IMR-90 (cell line): ENCODE data around the gene GATA3. TPM values are rescaled to one million over a fixed set of nuclear protein-coding genes. Genes with fewer than 3 reads are reported as not detected.

Source experiments
- CTCF ChIP-seq: conservative IDR thresholded peaks from 2 replicates; pipeline ENCODE4 v1.5.1; 2012; ENCODE audit warnings: mild to moderate bottlenecking, low read depth, low read length, improper control_type of control experiment
- polyA plus RNA-seq, 3 experiments: library from polyadenylated mRNA; depleted of rRNA; stranded (reverse); fragments of >200 nt; gene quantifications; 2 replicates each; pipeline ENCODE4 v1.2.3, GENCODE V29; 2012; ENCODE audit warnings: low replicate concordance in 1 of 3
- total RNA-seq: library from RNA; depleted of rRNA; stranded (reverse); fragments of >200 nt; gene quantifications from 2 replicates; pipeline ENCODE4 v1.2.3, GENCODE V29; 2012

Gene GATA3
- total and polyA plus RNA-seq, 2 of the 4 experiments (the other 2 are of a cell fraction): 0.21 TPM; not detected in 1

- TF ChIP-seq CTCF: no peak
Measured at GRCh38 chr10:8048281-8049008, 6.0 kb upstream of the GATA3 start (continued).
